Liver (tissue), 9 donors: Measurements from ENCODE around the gene SEC11C. TPM values are rescaled to one million over a fixed set of nuclear protein-coding genes. Genes with fewer than 3 reads are reported as not detected.

Experiments
- DNase-seq: peaks from one replicate; pipeline ENCODE4 v3.0.0-alpha.2; 2017; ENCODE audit warnings: low spot score
- H3K27ac ChIP-seq, 2 donors: one replicate each; pipeline ENCODE4 v1.7.0; 2013; ENCODE audit warnings: inconsistent platforms in 2 of 2, low read length in 2 of 2, control low read depth in 1 of 2, low read depth in 1 of 2, mild to moderate bottlenecking in 1 of 2
- H3K27me3 ChIP-seq, 4 donors: one replicate each; pipeline versions ENCODE4 v1.6.1 to v1.7.0; 2013; ENCODE audit warnings: low read length in 3 of 4, inconsistent platforms in 1 of 4, mild to moderate bottlenecking in 1 of 4, moderate library complexity in 1 of 4; ENCODE audit not compliant: control insufficient read depth in 4 of 4, insufficient read depth in 4 of 4
- H3K36me3 ChIP-seq, 4 donors: one replicate each; pipeline versions ENCODE4 v1.6.1 to v1.7.0; 2013; ENCODE audit warnings: low read length in 3 of 4, mild to moderate bottlenecking in 3 of 4, low read depth in 1 of 4, moderate library complexity in 1 of 4; ENCODE audit not compliant: control insufficient read depth in 4 of 4, insufficient read depth in 3 of 4
- H3K4me1 ChIP-seq, 4 donors: one replicate each; pipeline versions ENCODE4 v1.6.1 to v1.7.0; 2013; ENCODE audit warnings: low read length in 3 of 4, mild to moderate bottlenecking in 3 of 4, moderate library complexity in 1 of 4; ENCODE audit not compliant: control insufficient read depth in 4 of 4, insufficient read depth in 4 of 4
- H3K4me3 ChIP-seq, 3 donors: one replicate each; pipeline versions ENCODE4 v1.6.1 to v1.7.0; 2013; ENCODE audit warnings: low read length in 3 of 3, control low read depth in 1 of 3, low read depth in 1 of 3, mild to moderate bottlenecking in 1 of 3
- H3K9ac ChIP-seq, 2 donors: one replicate each; pipeline ENCODE4 v1.7.0; 2013; ENCODE audit warnings: low read length in 2 of 2, mild to moderate bottlenecking in 2 of 2, moderate library complexity in 2 of 2, control low read depth in 1 of 2, low read depth in 1 of 2
- H3K9me3 ChIP-seq, 4 donors: one replicate each; pipeline versions ENCODE4 v1.6.1 to v1.7.0; 2013; ENCODE audit warnings: low read length in 3 of 4; ENCODE audit not compliant: control insufficient read depth in 4 of 4
- ATF3 ChIP-seq: IDR thresholded peaks from 2 replicates; pipeline ENCODE4 v1.6.1; 2016; ENCODE audit warnings: antibody characterized with exemption
- CTCF ChIP-seq: fragments of 150-350 bp; IDR thresholded peaks from 2 replicates; pipeline ENCODE4 v1.5.1; 2017; ENCODE audit warnings: improper control_type of control experiment, low read depth, low read length; ENCODE audit not compliant: missing input control
- EGR1 ChIP-seq, 2 donors: IDR thresholded peaks; 2 replicates each; pipeline ENCODE4 v1.6.1; 2016 to 2018; ENCODE audit warnings: antibody characterized with exemption in 2 of 2, low read depth in 2 of 2
- FOXA1 ChIP-seq: IDR thresholded peaks from 2 replicates; pipeline ENCODE4 v1.6.1; 2016; ENCODE audit warnings: antibody characterized with exemption
- FOXA2 ChIP-seq: IDR thresholded peaks from 2 replicates; pipeline ENCODE4 v1.6.1; 2016; ENCODE audit warnings: antibody characterized with exemption
- GABPA ChIP-seq, 2 donors: IDR thresholded peaks in 1 of 2; conservative IDR thresholded peaks in 1 of 2; 2 replicates each; pipeline ENCODE4 v1.6.1; 2016; ENCODE audit warnings: antibody characterized with exemption in 2 of 2, mild to moderate bottlenecking in 1 of 2, moderate library complexity in 1 of 2
- HNF4A ChIP-seq, 2 donors: conservative IDR thresholded peaks; 2 replicates each; pipeline ENCODE4 v1.6.1; 2016; ENCODE audit warnings: antibody characterized with exemption in 2 of 2, mild to moderate bottlenecking in 2 of 2
- HNF4G ChIP-seq: IDR thresholded peaks from 2 replicates; pipeline ENCODE4 v1.6.1; 2016; ENCODE audit warnings: antibody characterized with exemption
- JUND ChIP-seq, 2 donors: IDR thresholded peaks; 2 replicates each; pipeline ENCODE4 v1.6.1; 2016; ENCODE audit warnings: antibody characterized with exemption in 2 of 2
- MAX ChIP-seq: IDR thresholded peaks from 2 replicates; pipeline ENCODE4 v1.6.1; 2016; ENCODE audit warnings: antibody characterized with exemption
- NR2F2 ChIP-seq: IDR thresholded peaks from 2 replicates; pipeline ENCODE4 v1.6.1; 2016; ENCODE audit warnings: antibody characterized with exemption
- RAD21 ChIP-seq, 2 donors: IDR thresholded peaks; 2 replicates each; pipeline ENCODE4 v1.6.1; 2016; ENCODE audit warnings: antibody characterized with exemption in 2 of 2, mild to moderate bottlenecking in 2 of 2
- REST ChIP-seq: IDR thresholded peaks from 2 replicates; pipeline ENCODE4 v1.6.1; 2016; ENCODE audit warnings: antibody characterized with exemption, mild to moderate bottlenecking
- RXRA ChIP-seq, 2 donors: IDR thresholded peaks; 2 replicates each; pipeline ENCODE4 v1.6.1; 2017 to 2018; ENCODE audit warnings: antibody characterized with exemption in 2 of 2, mild to moderate bottlenecking in 1 of 2
- SP1 ChIP-seq: IDR thresholded peaks from 2 replicates; pipeline ENCODE4 v1.6.1; 2018; ENCODE audit warnings: antibody characterized with exemption, mild to moderate bottlenecking
- TAF1 ChIP-seq: conservative IDR thresholded peaks from 2 replicates; pipeline ENCODE4 v1.6.1; 2016; ENCODE audit warnings: antibody characterized with exemption, mild to moderate bottlenecking
- YY1 ChIP-seq: IDR thresholded peaks from 2 replicates; pipeline ENCODE4 v1.6.1; 2016; ENCODE audit warnings: antibody characterized with exemption, mild to moderate bottlenecking
- ZBTB33 ChIP-seq: IDR thresholded peaks from 2 replicates; pipeline ENCODE4 v1.6.1; 2016; ENCODE audit warnings: antibody characterized with exemption
- WGBS: extraction: QIAGEN DNeasy Blood & Tissue Kit; methylation state at CpG from one replicate; pipeline ENCODE4 v1.1.7; 2013; 5-methylcytosine and 5-hydroxymethylcytosine counted together
- polyA plus RNA-seq, 2 donors: library from polyadenylated mRNA; stranded (reverse) in 1 of 2; unstranded in 1 of 2; fragments of 200-250 nt in 1 of 2; fragments of >200 nt in 1 of 2; fragmentation: Nextera tagmentation in 1 of 2; extraction: Ambion mirVana in 1 of 2; gene quantifications; one replicate each; pipeline versions ENCODE4 v1.2.1 to v1.2.3, GENCODE V29; 2013 to 2015
- total RNA-seq, 2 donors: library from RNA; depleted of rRNA; stranded (reverse); fragments of >200 nt; gene quantifications; one replicate each; pipeline ENCODE4 v1.2.3, GENCODE V29; 2014
- donor health status: healthy.
- donor health status: healthy.
- donor health status: healthy.
- donor health status: healthy.
- donor health status: healthy.

SEC11C gene
- total and polyA plus RNA-seq, 4 donors: 106 to 206 (median 156) TPM

- Histone ChIP-seq H3K27me3 (no peaks in the 10 kb centered on the region), H3K27ac (no peak overlapping the region), H3K4me3 (no peak overlapping the region), H3K9me3 (peaks cover 0 to 3% (median 1%) of the 10 kb centered on the region in 4 donors), H3K36me3 (no peaks in the 10 kb centered on the region), H3K4me1 (no peaks in the 10 kb centered on the region), H3K9ac (no peak overlapping the region)
- 88% methylated on average over 2 of the region's 2 CpGs for WGBS
- DNase-seq: no peak
- no peak for TF ChIP-seq ATF3
- TF ChIP-seq RAD21 (IDR thresholded peaks at IDR 0.05): no peak
- no peak for TF ChIP-seq HNF4A (conservative IDR thresholded peaks at IDR 0.05)
- no peak for TF ChIP-seq GABPA (IDR thresholded peaks at IDR 0.05 in 1 of 2, conservative IDR thresholded peaks at IDR 0.05 in 1 of 2)
- no peak for TF ChIP-seq NR2F2
- no peak for TF ChIP-seq CTCF
- no peak for TF ChIP-seq REST
- TF ChIP-seq EGR1 (IDR thresholded peaks at IDR 0.05; ENCODE audit: low read depth in 2 of 2): no peak
- TF ChIP-seq MAX: no peak
- no peak for TF ChIP-seq FOXA2
- TF ChIP-seq ZBTB33: no peak
- no peak for TF ChIP-seq SP1
- no peak for TF ChIP-seq HNF4G
- TF ChIP-seq YY1: no peak
- TF ChIP-seq JUND (IDR thresholded peaks at IDR 0.05): no peak
- no peak for TF ChIP-seq RXRA (IDR thresholded peaks at IDR 0.05)
- TF ChIP-seq TAF1: no peak
- TF ChIP-seq FOXA1: no peak
Observed at GRCh38 chr18:59189008-59189407, 49.3 kb downstream of the SEC11C start.
